GM23338 (cell line): ENCODE measurements around the gene STAT3. TPM values are rescaled to one million over a fixed set of nuclear protein-coding genes. Genes with fewer than 3 reads are reported as not detected.
"Not testable (repeated sequence)": the region's sequence is repeated elsewhere in the genome, so short reads cannot be mapped to it uniquely, and the experiment has no call there.

Experiments used
- ATAC-seq: fragments of 200-7000 bp; cut with Tn5 transposase; 3 replicates; pipeline ENCODE4 v1.9.1; 2020
- DNase-seq: peaks from one replicate; pipeline ENCODE4 v3.0.0-alpha.2; 2015; ENCODE audit warnings: low spot score
- H2AFZ ChIP-seq: fragments of 200-600 bp; sonication (generic); 2 replicates; pipeline ENCODE4 v1.8.0; 2016; ENCODE audit warnings: antibody characterized with exemption, mild to moderate bottlenecking, moderate library complexity
- H3F3A ChIP-seq: fragments of 200-600 bp; sonication (generic); replicated peaks from 2 replicates; pipeline ENCODE4 v1.8.0; 2017; ENCODE audit warnings: antibody characterized with exemption, mixed run types, low read depth
- H3K27ac ChIP-seq: fragments of 200-600 bp; sonication (generic); 2 replicates; pipeline ENCODE4 v1.6.1; 2016; ENCODE audit warnings: low read depth
- H3K27me3 ChIP-seq: fragments of 200-600 bp; sonication (generic); 2 replicates; pipeline ENCODE4 v1.8.0; 2016; ENCODE audit warnings: mild to moderate bottlenecking, mixed run types, moderate library complexity; ENCODE audit not compliant: insufficient read depth
- H3K36me3 ChIP-seq: fragments of 200-600 bp; sonication (generic); 2 replicates; pipeline ENCODE4 v1.8.0; 2016; ENCODE audit warnings: mild to moderate bottlenecking; ENCODE audit not compliant: insufficient read depth
- H3K4me1 ChIP-seq: fragments of 200-600 bp; sonication (generic); 2 replicates; pipeline ENCODE4 v1.8.0; 2016; ENCODE audit warnings: mild to moderate bottlenecking, moderate library complexity; ENCODE audit not compliant: insufficient read depth
- H3K4me2 ChIP-seq: fragments of 200-600 bp; sonication (generic); 2 replicates; pipeline ENCODE4 v1.7.1; 2017; ENCODE audit warnings: mixed run types
- H3K4me3 ChIP-seq: fragments of 200-600 bp; sonication (generic); 2 replicates; pipeline ENCODE4 v1.6.1; 2016; ENCODE audit warnings: mixed run types
- H3K79me2 ChIP-seq: fragments of 200-600 bp; sonication (generic); replicated peaks from 2 replicates; pipeline ENCODE4 v1.8.0; 2017; ENCODE audit warnings: mild to moderate bottlenecking; ENCODE audit not compliant: insufficient read depth
- H3K9me2 ChIP-seq: fragments of 200-600 bp; sonication (generic); 2 replicates; pipeline ENCODE4 v1.8.0; 2017; ENCODE audit not compliant: insufficient read depth
- H4K20me1 ChIP-seq: fragments of 200-600 bp; sonication (generic); replicated peaks from 2 replicates; pipeline ENCODE4 v1.8.0; 2017; ENCODE audit warnings: mild to moderate bottlenecking; ENCODE audit not compliant: insufficient read depth
- H3K27ac Mint-ChIP-seq: 2 replicates; pipeline ENCODE4 v1.8.0; 2020; ENCODE audit warnings: inconsistent platforms, mild to moderate bottlenecking, moderate library complexity, mixed read lengths
- H3K27me3 Mint-ChIP-seq: 3 replicates; pipeline ENCODE4 v1.8.0; 2022; ENCODE audit warnings: low read depth, mild to moderate bottlenecking, moderate library complexity, mixed read lengths, inconsistent platforms; ENCODE audit not compliant: insufficient read depth, poor library complexity
- H3K36me3 Mint-ChIP-seq: 3 replicates; pipeline ENCODE4 v1.8.0; 2021; ENCODE audit warnings: low read depth, mild to moderate bottlenecking, inconsistent platforms, moderate library complexity, mixed read lengths
- H3K4me1 Mint-ChIP-seq: 3 replicates; pipeline ENCODE4 v1.8.0; 2020; ENCODE audit warnings: mild to moderate bottlenecking, inconsistent platforms, mixed read lengths
- H3K4me3 Mint-ChIP-seq: 3 replicates; pipeline ENCODE4 v1.8.0; 2021; ENCODE audit warnings: moderate library complexity, mild to moderate bottlenecking, inconsistent platforms, mixed read lengths
- H3K9me3 Mint-ChIP-seq: 3 replicates; pipeline ENCODE4 v1.8.0; 2020; ENCODE audit warnings: moderate library complexity, mild to moderate bottlenecking, inconsistent platforms, mixed read lengths
- JUNB ChIP-seq: IDR thresholded peaks from one replicate; pipeline ENCODE4 v1.6.1; 2016; ENCODE audit warnings: antibody characterized with exemption; ENCODE audit not compliant: unreplicated experiment
- NANOG ChIP-seq: IDR thresholded peaks from 2 replicates; pipeline ENCODE4 v1.6.1; 2016; ENCODE audit warnings: antibody characterized with exemption, borderline replicate concordance
- POLR2AphosphoS5 ChIP-seq: IDR thresholded peaks from 2 replicates; pipeline ENCODE4 v1.6.1; 2016; ENCODE audit warnings: antibody characterized with exemption, low read depth
- STAT1 ChIP-seq: IDR thresholded peaks from one replicate; pipeline ENCODE4 v1.6.1; 2016; ENCODE audit warnings: antibody characterized with exemption; ENCODE audit not compliant: unreplicated experiment
- ZNF114 ChIP-seq: fragments of 250-450 bp; sonication (Bioruptor Pico); IDR thresholded peaks from 2 replicates; pipeline ENCODE4 v1.5.0; 2020; ENCODE audit warnings: mild to moderate bottlenecking, moderate library complexity
- ZNF331 ChIP-seq: fragments of 250-450 bp; sonication (Bioruptor Pico); IDR thresholded peaks from 2 replicates; pipeline ENCODE4 v1.5.0; 2020; ENCODE audit warnings: low read depth, mild to moderate bottlenecking, moderate library complexity
- polyA plus RNA-seq: library from polyadenylated mRNA; unstranded; fragments of >200 nt; fragmentation: Nextera tagmentation; extraction: Ambion mirVana; gene quantifications from 2 replicates; pipeline ENCODE4 v1.2.1, GENCODE V29; 2016
- total RNA-seq: library from RNA; depleted of rRNA; stranded (reverse); fragments of >200 nt; shearing (Covaris generic); gene quantifications from 2 replicates; pipeline ENCODE4 v1.2.3, GENCODE V29; 2014
- TF ChIP-seq, protein P1 (sequence below), 2 experiments: fragments of 200-600 bp in 1 of 2; sonication (generic) in 1 of 2; conservative IDR thresholded peaks; 2 replicates each; pipeline versions ENCODE4 v1.5.1 to v1.6.1; 2016 to 2017; ENCODE audit warnings: antibody characterized with exemption in 2 of 2, low read depth in 2 of 2, mild to moderate bottlenecking in 2 of 2, moderate library complexity in 1 of 2
- TF ChIP-seq, protein P2 (sequence below): IDR thresholded peaks from one replicate; pipeline ENCODE4 v1.6.1; 2018; ENCODE audit warnings: antibody characterized with exemption; ENCODE audit not compliant: unreplicated experiment
- TF ChIP-seq, protein P3 (sequence below): fragments of 250-450 bp; sonication (Bioruptor Pico); IDR thresholded peaks from 2 replicates; pipeline ENCODE4 v1.5.0; 2020; ENCODE audit warnings: mild to moderate bottlenecking, moderate library complexity

The STAT3 gene
- total and polyA plus RNA-seq, 2 experiments from 2014 or later = 49.5 to 78.0 TPM

DNA sequence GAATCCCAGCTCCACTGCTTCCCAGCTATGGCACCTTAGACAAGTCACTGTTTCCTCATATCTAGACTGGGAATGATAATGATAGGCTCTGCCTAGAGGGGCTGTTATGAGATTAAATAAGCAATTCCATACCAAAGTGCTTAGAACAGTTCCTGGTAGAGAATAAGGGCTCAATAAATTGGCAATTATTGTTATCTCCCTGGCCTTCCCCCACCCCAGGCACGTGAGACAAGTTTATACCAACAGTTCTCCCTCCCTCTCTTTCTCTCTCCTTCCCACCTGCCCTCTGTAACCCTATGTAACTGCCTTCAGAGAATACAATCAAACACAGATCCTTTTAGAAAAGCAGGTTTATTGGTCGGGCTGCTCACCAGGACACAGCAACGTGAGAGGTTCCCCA lies 13.9 kb upstream of the STAT3 start:
- no peaks in the 10 kb centered on the region for H3K9me3 Mint-ChIP-seq
- Histone ChIP-seq H4K20me1 (peaks cover 6% of the 10 kb centered on the region; the same call in 1 of the 2 replicates), H3K9me2 (no peaks in the 10 kb centered on the region), H3K79me2 (no peaks in the 10 kb centered on the region), H3K4me2 (peak overlapping the region; percentile 72), H2AFZ (no peak overlapping the region), H3K4me1 (peaks cover 40% of the 10 kb centered on the region), H3K27me3 (no peaks in the 10 kb centered on the region), H3F3A (peaks cover 8% of the 10 kb centered on the region; the same call in 1 of the 2 replicates), H3K27ac (peak overlapping the region; percentile 58), H3K4me3 (peak overlapping the region; percentile 36), H3K36me3 (no peaks in the 10 kb centered on the region)
- no peaks in the 10 kb centered on the region; the same call in 2 of the 3 replicates for H3K36me3 Mint-ChIP-seq
- H3K4me1 Mint-ChIP-seq = peaks cover 38% of the 10 kb centered on the region
- peaks cover 11% of the 10 kb centered on the region for H3K27me3 Mint-ChIP-seq
- H3K4me3 Mint-ChIP-seq = peak overlapping the region; percentile 55
- ATAC-seq (no peak; the same call in 1 of the 3 replicates), DNase-seq (no peak)
- H3K27ac Mint-ChIP-seq = peak overlapping the region; percentile 80
- TF ChIP-seq NANOG (no peak), POLR2AphosphoS5 (no peak), JUNB (no peak), ZNF114 (CRISPR knock-in tag) (no peak), STAT1 (no peak), ZNF331 (no peak)
- TF ChIP-seq, protein P1, sequence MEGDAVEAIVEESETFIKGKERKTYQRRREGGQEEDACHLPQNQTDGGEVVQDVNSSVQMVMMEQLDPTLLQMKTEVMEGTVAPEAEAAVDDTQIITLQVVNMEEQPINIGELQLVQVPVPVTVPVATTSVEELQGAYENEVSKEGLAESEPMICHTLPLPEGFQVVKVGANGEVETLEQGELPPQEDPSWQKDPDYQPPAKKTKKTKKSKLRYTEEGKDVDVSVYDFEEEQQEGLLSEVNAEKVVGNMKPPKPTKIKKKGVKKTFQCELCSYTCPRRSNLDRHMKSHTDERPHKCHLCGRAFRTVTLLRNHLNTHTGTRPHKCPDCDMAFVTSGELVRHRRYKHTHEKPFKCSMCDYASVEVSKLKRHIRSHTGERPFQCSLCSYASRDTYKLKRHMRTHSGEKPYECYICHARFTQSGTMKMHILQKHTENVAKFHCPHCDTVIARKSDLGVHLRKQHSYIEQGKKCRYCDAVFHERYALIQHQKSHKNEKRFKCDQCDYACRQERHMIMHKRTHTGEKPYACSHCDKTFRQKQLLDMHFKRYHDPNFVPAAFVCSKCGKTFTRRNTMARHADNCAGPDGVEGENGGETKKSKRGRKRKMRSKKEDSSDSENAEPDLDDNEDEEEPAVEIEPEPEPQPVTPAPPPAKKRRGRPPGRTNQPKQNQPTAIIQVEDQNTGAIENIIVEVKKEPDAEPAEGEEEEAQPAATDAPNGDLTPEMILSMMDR (conservative IDR thresholded peaks at IDR 0.05; ENCODE audit: low read depth in 2 of 2) = no peak
- TF ChIP-seq, protein P2, sequence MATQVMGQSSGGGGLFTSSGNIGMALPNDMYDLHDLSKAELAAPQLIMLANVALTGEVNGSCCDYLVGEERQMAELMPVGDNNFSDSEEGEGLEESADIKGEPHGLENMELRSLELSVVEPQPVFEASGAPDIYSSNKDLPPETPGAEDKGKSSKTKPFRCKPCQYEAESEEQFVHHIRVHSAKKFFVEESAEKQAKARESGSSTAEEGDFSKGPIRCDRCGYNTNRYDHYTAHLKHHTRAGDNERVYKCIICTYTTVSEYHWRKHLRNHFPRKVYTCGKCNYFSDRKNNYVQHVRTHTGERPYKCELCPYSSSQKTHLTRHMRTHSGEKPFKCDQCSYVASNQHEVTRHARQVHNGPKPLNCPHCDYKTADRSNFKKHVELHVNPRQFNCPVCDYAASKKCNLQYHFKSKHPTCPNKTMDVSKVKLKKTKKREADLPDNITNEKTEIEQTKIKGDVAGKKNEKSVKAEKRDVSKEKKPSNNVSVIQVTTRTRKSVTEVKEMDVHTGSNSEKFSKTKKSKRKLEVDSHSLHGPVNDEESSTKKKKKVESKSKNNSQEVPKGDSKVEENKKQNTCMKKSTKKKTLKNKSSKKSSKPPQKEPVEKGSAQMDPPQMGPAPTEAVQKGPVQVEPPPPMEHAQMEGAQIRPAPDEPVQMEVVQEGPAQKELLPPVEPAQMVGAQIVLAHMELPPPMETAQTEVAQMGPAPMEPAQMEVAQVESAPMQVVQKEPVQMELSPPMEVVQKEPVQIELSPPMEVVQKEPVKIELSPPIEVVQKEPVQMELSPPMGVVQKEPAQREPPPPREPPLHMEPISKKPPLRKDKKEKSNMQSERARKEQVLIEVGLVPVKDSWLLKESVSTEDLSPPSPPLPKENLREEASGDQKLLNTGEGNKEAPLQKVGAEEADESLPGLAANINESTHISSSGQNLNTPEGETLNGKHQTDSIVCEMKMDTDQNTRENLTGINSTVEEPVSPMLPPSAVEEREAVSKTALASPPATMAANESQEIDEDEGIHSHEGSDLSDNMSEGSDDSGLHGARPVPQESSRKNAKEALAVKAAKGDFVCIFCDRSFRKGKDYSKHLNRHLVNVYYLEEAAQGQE = no peak
- TF ChIP-seq, protein P3, sequence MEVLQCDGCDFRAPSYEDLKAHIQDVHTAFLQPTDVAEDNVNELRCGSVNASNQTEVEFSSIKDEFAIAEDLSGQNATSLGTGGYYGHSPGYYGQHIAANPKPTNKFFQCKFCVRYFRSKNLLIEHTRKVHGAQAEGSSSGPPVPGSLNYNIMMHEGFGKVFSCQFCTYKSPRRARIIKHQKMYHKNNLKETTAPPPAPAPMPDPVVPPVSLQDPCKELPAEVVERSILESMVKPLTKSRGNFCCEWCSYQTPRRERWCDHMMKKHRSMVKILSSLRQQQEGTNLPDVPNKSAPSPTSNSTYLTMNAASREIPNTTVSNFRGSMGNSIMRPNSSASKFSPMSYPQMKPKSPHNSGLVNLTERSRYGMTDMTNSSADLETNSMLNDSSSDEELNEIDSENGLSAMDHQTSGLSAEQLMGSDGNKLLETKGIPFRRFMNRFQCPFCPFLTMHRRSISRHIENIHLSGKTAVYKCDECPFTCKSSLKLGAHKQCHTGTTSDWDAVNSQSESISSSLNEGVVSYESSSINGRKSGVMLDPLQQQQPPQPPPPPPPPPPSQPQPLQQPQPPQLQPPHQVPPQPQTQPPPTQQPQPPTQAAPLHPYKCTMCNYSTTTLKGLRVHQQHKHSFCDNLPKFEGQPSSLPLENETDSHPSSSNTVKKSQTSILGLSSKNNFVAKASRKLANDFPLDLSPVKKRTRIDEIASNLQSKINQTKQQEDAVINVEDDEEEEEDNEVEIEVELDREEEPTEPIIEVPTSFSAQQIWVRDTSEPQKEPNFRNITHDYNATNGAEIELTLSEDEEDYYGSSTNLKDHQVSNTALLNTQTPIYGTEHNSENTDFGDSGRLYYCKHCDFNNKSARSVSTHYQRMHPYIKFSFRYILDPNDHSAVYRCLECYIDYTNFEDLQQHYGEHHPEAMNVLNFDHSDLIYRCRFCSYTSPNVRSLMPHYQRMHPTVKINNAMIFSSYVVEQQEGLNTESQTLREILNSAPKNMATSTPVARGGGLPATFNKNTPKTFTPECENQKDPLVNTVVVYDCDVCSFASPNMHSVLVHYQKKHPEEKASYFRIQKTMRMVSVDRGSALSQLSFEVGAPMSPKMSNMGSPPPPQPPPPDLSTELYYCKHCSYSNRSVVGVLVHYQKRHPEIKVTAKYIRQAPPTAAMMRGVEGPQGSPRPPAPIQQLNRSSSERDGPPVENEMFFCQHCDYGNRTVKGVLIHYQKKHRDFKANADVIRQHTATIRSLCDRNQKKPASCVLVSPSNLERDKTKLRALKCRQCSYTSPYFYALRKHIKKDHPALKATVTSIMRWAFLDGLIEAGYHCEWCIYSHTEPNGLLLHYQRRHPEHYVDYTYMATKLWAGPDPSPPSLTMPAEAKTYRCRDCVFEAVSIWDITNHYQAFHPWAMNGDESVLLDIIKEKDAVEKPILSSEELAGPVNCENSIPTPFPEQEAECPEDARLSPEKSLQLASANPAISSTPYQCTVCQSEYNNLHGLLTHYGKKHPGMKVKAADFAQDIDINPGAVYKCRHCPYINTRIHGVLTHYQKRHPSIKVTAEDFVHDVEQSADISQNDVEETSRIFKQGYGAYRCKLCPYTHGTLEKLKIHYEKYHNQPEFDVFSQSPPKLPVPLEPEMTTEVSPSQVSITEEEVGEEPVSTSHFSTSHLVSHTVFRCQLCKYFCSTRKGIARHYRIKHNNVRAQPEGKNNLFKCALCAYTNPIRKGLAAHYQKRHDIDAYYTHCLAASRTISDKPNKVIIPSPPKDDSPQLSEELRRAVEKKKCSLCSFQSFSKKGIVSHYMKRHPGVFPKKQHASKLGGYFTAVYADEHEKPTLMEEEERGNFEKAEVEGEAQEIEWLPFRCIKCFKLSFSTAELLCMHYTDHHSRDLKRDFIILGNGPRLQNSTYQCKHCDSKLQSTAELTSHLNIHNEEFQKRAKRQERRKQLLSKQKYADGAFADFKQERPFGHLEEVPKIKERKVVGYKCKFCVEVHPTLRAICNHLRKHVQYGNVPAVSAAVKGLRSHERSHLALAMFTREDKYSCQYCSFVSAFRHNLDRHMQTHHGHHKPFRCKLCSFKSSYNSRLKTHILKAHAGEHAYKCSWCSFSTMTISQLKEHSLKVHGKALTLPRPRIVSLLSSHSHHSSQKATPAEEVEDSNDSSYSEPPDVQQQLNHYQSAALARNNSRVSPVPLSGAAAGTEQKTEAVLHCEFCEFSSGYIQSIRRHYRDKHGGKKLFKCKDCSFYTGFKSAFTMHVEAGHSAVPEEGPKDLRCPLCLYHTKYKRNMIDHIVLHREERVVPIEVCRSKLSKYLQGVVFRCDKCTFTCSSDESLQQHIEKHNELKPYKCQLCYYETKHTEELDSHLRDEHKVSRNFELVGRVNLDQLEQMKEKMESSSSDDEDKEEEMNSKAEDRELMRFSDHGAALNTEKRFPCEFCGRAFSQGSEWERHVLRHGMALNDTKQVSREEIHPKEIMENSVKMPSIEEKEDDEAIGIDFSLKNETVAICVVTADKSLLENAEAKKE = no peak

DNA sequence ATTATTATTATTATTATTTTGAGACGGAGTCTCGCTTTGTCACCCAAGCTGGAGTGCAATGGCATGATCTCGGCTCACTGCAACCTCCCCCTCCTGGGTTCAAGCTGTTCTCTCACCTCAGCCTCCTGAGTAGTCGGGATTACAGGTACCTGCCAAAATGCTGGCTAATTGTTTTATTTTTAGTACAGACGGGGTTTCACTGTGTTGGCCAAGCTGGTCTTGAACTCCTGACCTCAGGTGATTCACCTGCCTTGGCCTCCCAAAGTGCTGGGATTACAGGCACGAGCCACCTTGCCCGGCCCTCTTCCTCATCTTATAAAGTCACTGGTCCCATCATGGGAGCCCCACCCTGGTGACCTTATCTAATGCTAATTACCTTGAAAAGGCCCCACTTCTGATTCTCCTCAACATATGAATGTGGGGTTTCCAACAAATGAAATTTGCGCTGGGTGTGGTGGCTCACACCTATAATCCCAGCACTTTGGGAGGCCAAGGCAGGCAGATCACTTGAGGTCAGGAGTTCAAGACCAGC lies 12.7 kb upstream of the STAT3 start:
- not testable (repeated sequence) for H3K36me3 Mint-ChIP-seq, H3K4me2 ChIP-seq, H3K4me3 Mint-ChIP-seq, H3K9me2 ChIP-seq, H2AFZ ChIP-seq, H3K27ac Mint-ChIP-seq, H3F3A ChIP-seq, H3K27ac ChIP-seq, H3K36me3 ChIP-seq, H3K27me3 Mint-ChIP-seq, H3K27me3 ChIP-seq, H3K4me3 ChIP-seq, H4K20me1 ChIP-seq, H3K9me3 Mint-ChIP-seq, ATAC-seq, DNase-seq, H3K79me2 ChIP-seq
- H3K4me1 ChIP-seq = peaks cover 31% of the 10 kb centered on the region
- H3K4me1 Mint-ChIP-seq = peaks cover 32% of the 10 kb centered on the region
